Right forelimb (tissue), 1 donor: ENCODE measurements around the gene PGAP3.

Experiments
- DNase-seq: peaks from one replicate; pipeline ENCODE4 v3.0.0-alpha.2; 2018

Gene PGAP3

GRCh38 chr17:39694593-39694992 lies 6.7 kb upstream of the PGAP3 start:
- no peak for DNase-seq

- DNase-seq, result no peak
Measured at GRCh38 chr17:39688945-39689344, 1.1 kb upstream of the PGAP3 start.

GRCh38 chr17:39688475-39688835 lies 598 bp upstream of the PGAP3 start:
- no peak for DNase-seq

- no peak for DNase-seq
Measured at GRCh38 chr17:39687101-39687545, 734 bp downstream of the PGAP3 start.

- DNase-seq, result no peak
Measured at GRCh38 chr17:39684369-39685192, 3.3 kb downstream of the PGAP3 start.

GRCh38 chr17:39683295-39683939 lies 4.4 kb downstream of the PGAP3 start:
- no peak for DNase-seq

- DNase-seq, result no peak
Measured at GRCh38 chr17:39679521-39680192, 8.2 kb downstream of the PGAP3 start.

GRCh38 chr17:39678340-39679116 lies 9.3 kb downstream of the PGAP3 start:
- no peak for DNase-seq

- no peak for DNase-seq
Measured at GRCh38 chr17:39677542-39678339, 10.1 kb downstream of the PGAP3 start.

GRCh38 chr17:39677072-39677471 lies 10.8 kb downstream of the PGAP3 start:
- no peak for DNase-seq

GRCh38 chr17:39676198-39676819 lies 11.5 kb downstream of the PGAP3 start:
- DNase-seq, result no peak

GRCh38 chr17:39675390-39676082 lies 12.3 kb downstream of the PGAP3 start:
- DNase-seq, result no peak

- DNase-seq, result no peak
Measured at GRCh38 chr17:39674702-39675389, 13.0 kb downstream of the PGAP3 start.

GRCh38 chr17:39674179-39674578 lies 13.7 kb downstream of the PGAP3 start:
- no peak for DNase-seq

GRCh38 chr17:39673335-39674081 lies 14.3 kb downstream of the PGAP3 start:
- DNase-seq, result no peak

GRCh38 chr17:39672522-39673334 lies 15.1 kb downstream of the PGAP3 start:
- no peak for DNase-seq

GRCh38 chr17:39671651-39672521 lies 16.0 kb downstream of the PGAP3 start:
- DNase-seq, result no peak

GRCh38 chr17:39670746-39671145 lies 17.1 kb downstream of the PGAP3 start:
- DNase-seq, result no peak
